Activated CD8-positive, alpha-beta memory T cell treated with anti-CD3 and anti-CD28 coated beads, Interleukin-2, amount 50 U/mL, for 24 hours (primary cell): Measurements from ENCODE around the gene CHRFAM7A.
"Not testable (repeated sequence)": the region's sequence is repeated elsewhere in the genome, so short reads cannot be mapped to it uniquely, and the experiment has no call there.

Source experiments
- DNase-seq: peaks from one replicate; pipeline ENCODE4 v3.0.0-alpha.2; 2020; ENCODE audit errors: extremely low read depth

The CHRFAM7A gene

GRCh38 chr15:30392766-30393663 is at the start of gene CHRFAM7A:
Gene CHRFAM7A (minus strand): TSS chr15:30393540. CDS start chr15:30383351, 10,189 bp downstream.
- not testable (repeated sequence) for DNase-seq

- not testable (repeated sequence) for DNase-seq
These were observed 45.0 kb upstream of the CHRFAM7A start for GRCh38 chr15:30438348-30438747.

- not testable (repeated sequence) for DNase-seq
These were observed 42.5 kb upstream of the CHRFAM7A start for GRCh38 chr15:30435878-30436277.

- DNase-seq, result not testable (repeated sequence)
These were observed 27.4 kb upstream of the CHRFAM7A start for GRCh38 chr15:30420723-30421122.

GRCh38 chr15:30414160-30414559 is 20.8 kb upstream of the CHRFAM7A start, which contains the start of gene GOLGA8R:
Gene GOLGA8R (minus strand): TSS chr15:30414260. CDS start chr15:30414162, 98 bp downstream.
- not testable (repeated sequence) for DNase-seq

GRCh38 chr15:30407636-30408035 is 14.3 kb upstream of the CHRFAM7A start:
- DNase-seq, result not testable (repeated sequence)

GRCh38 chr15:30398988-30399387 is 5.6 kb upstream of the CHRFAM7A start:
- DNase-seq, result peak; percentile 10

GRCh38 chr15:30393664-30393991 is 288 bp upstream of the CHRFAM7A start:
- not testable (repeated sequence) for DNase-seq

- not testable (repeated sequence) for DNase-seq
These were observed 6.9 kb downstream of the CHRFAM7A start for GRCh38 chr15:30386318-30386887.

- not testable (repeated sequence) for DNase-seq
These were observed 16.3 kb downstream of the CHRFAM7A start for GRCh38 chr15:30377082-30377413.

GRCh38 chr15:30376375-30377081 is 16.8 kb downstream of the CHRFAM7A start:
- DNase-seq, result not testable (repeated sequence)

GRCh38 chr15:30375872-30376271 is 17.5 kb downstream of the CHRFAM7A start:
- not testable (repeated sequence) for DNase-seq

GRCh38 chr15:30374862-30375261 is 18.5 kb downstream of the CHRFAM7A start:
- not testable (repeated sequence) for DNase-seq

- DNase-seq, result not testable (repeated sequence)
These were observed 25.1 kb downstream of the CHRFAM7A start for GRCh38 chr15:30368271-30368670.

GRCh38 chr15:30367246-30367645 is 26.1 kb downstream of the CHRFAM7A start:
- not testable (repeated sequence) for DNase-seq

- DNase-seq, result not testable (repeated sequence)
These were observed 31.9 kb downstream of the CHRFAM7A start for GRCh38 chr15:30361404-30361803.

- not testable (repeated sequence) for DNase-seq
These were observed 32.4 kb downstream of the CHRFAM7A start for GRCh38 chr15:30360990-30361389.

GRCh38 chr15:30355043-30355442 is 38.3 kb downstream of the CHRFAM7A start:
- DNase-seq, result not testable (repeated sequence)

- not testable (repeated sequence) for DNase-seq
These were observed 43.5 kb downstream of the CHRFAM7A start for GRCh38 chr15:30349803-30350202.

- DNase-seq, result not testable (repeated sequence)
These were observed 56.8 kb downstream of the CHRFAM7A start for GRCh38 chr15:30336584-30336983.

GRCh38 chr15:30334152-30334551 is 59.2 kb downstream of the CHRFAM7A start:
- DNase-seq, result not testable (repeated sequence)

- DNase-seq, result not testable (repeated sequence)
These were observed 67.2 kb downstream of the CHRFAM7A start for GRCh38 chr15:30326145-30326544.
